Epithelial cell of proximal tubule (primary cell): ENCODE results near the gene LEAP2. TPM values are rescaled to one million over a fixed set of nuclear protein-coding genes. Genes with fewer than 3 reads are reported as not detected.

Experiments used
- DNase-seq: peaks from one replicate; pipeline ENCODE4 v3.0.0-alpha.2; 2011; ENCODE audit warnings: low read depth
- H3K4me3 ChIP-seq: 2 replicates; pipeline ENCODE4 v1.5.1; 2011; ENCODE audit warnings: low read depth, mild to moderate bottlenecking, low read length
- total RNA-seq: library from RNA; depleted of rRNA; stranded (reverse); fragments of >200 nt; gene quantifications from 2 replicates; pipeline ENCODE4 v1.2.3, GENCODE V29; 2015
- TF ChIP-seq, protein P1 (sequence below): conservative IDR thresholded peaks from 2 replicates; pipeline ENCODE4 v1.5.1; 2012; ENCODE audit warnings: low read depth, mild to moderate bottlenecking, low read length

Gene LEAP2
- total RNA-seq, 1 donor from 2014 or later, result 0.35 TPM

DNA sequence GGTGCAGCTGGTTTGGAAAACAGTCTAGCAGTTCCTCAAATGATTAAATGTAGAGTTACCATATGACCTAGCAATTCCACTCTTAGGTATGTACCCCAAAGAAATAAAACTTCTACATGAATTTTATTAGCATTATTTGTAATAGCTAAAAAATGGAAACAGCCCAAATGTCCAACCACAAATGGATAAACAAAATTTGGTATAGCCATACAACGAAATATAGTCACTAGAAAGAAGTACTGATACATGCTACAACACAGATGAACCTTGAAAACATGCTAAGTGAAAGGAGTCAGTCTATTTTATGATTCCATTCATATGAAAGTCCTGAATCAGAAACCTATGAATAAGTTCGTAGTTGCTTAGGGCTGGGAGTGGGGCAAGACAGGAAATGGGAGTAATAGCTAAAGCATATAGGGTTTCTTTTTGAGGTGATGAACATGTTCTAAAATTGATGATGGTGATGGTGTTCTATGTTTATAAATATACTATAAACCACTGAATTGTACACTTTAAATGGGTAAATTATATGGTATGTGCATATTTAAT lies 13.5 kb upstream of the LEAP2 start:
- DNase-seq, result no peak
- TF ChIP-seq, protein P1, sequence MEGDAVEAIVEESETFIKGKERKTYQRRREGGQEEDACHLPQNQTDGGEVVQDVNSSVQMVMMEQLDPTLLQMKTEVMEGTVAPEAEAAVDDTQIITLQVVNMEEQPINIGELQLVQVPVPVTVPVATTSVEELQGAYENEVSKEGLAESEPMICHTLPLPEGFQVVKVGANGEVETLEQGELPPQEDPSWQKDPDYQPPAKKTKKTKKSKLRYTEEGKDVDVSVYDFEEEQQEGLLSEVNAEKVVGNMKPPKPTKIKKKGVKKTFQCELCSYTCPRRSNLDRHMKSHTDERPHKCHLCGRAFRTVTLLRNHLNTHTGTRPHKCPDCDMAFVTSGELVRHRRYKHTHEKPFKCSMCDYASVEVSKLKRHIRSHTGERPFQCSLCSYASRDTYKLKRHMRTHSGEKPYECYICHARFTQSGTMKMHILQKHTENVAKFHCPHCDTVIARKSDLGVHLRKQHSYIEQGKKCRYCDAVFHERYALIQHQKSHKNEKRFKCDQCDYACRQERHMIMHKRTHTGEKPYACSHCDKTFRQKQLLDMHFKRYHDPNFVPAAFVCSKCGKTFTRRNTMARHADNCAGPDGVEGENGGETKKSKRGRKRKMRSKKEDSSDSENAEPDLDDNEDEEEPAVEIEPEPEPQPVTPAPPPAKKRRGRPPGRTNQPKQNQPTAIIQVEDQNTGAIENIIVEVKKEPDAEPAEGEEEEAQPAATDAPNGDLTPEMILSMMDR, result no peak
- H3K4me3 ChIP-seq, result no peak overlapping the region

DNA sequence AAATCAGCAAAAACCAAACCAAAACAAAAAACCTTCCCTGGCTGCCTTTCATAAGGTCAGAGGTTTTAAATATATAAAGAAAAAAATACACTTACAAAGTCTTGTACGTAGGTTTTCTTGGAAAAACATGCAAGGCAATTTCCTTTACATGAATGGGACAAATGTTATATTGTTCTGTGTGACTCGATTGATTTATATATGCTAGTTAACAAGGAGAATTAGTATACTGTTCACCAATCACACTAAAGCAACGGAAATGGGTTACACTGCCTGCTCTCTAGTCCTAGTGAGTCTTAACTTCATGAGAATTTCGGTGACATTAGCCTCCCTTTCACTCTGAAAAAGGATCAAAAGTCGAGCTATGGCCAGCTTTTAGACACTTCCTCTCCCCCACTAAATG lies 12.7 kb upstream of the LEAP2 start:
- TF ChIP-seq, protein P1, result no peak
- H3K4me3 ChIP-seq, result no peak overlapping the region
- no peak for DNase-seq

DNA sequence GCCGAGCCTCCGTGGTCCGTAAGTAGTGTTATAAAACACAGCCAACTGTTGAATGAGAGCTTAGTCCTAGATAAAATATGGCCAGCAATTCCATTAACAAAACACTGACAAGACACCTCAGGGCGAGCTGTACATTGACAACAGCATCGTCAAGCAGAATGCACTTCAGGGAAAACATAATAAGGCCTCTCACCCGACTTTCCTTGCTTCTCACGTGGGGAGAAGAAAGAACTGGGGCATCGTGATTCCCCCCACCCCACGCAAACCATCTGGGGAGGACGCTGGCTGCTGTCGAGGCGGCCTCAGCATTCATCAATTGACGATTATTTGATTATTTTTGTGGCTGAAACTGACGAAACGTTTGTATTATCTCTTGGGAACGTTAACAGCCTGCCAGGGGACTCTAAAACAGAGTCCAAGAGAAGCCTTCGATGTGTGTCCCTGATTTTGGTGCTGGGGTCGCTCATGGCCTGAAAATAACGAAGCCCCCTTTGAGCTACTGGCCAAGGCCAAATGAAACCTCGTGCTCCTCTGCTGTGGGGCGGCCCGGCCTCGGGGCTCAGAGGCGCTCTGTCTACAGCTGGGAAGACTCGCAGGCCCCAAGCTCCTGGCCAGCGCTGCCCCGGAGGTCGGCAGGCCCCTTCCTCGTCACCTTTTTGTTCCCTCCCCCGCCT lies 7.7 kb upstream of the LEAP2 start:
- TF ChIP-seq, protein P1, result no peak
- H3K4me3 ChIP-seq, result peak overlapping the region; percentile 86
- DNase-seq, result no peak

DNA sequence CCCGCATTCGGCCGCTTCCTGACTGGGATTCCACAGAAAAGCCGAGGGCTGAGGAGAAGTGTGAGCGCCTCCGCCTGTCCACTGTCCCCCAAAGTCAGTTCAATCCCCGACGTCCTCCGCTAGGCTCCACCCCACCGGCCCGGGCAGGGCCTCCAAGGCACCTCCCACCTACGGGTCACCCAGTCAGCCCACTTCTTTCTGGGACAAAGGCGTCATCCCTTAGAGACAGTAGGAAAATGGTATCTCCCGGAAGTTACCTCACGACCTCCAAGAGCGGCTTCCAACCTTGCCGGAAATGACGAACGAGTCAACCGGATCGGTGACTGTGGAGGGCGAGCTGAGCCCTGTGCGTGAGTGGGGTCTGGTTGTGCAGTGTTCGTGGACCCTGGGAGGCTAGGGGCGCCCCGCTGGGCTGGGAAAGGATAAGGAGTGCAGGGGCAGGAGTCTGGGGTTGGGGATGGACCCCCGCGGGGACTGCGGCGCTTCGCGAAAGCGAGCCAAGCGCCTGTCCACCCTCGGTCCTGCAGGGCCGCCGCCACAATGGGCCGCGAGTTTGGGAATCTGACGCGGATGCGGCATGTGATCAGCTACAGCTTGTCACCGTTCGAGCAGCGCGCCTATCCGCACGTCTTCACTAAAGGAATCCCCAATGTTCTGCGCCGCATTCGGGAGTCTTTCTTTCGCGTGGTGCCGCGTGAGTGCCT lies 7.0 kb upstream of the LEAP2 start, which contains the start of the genes GDF9 and UQCRQ:
Gene GDF9 (minus strand): TSS at position 128 of the 704 bp plus-strand sequence. CDS start 1,936 bp downstream, outside the sequence.
Gene UQCRQ (plus strand): TSS at position 301 of the 704 bp plus-strand sequence. CDS start 240 bp downstream, at position 541.
- TF ChIP-seq, protein P1, result peak; percentile 38
- peak within 1 kb of the TSS; percentile 86 for H3K4me3 ChIP-seq
- DNase-seq, result peak; percentile 99

DNA sequence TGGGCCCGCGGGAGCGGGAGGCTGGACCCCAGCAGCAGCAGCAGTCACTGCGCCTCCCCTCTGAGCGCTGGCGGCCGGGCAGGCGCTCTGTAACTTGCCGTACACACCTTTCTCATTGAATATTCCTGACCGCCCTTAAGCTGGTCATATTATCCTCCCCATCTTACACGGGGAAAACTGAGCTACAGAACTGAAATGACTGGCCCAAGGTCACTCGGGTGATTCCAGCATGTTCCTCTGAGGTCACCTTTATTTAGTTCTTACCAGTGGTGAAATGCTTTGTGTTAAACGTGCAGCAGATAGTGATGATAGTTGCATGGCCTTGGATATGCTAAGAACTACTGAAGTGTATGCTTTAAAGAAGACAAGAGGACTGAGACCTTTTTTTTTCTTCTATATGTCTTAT lies 6.4 kb upstream of the LEAP2 start:
- H3K4me3 ChIP-seq, result peak overlapping the region; percentile 86
- TF ChIP-seq, protein P1, result no peak
- no peak for DNase-seq

DNA sequence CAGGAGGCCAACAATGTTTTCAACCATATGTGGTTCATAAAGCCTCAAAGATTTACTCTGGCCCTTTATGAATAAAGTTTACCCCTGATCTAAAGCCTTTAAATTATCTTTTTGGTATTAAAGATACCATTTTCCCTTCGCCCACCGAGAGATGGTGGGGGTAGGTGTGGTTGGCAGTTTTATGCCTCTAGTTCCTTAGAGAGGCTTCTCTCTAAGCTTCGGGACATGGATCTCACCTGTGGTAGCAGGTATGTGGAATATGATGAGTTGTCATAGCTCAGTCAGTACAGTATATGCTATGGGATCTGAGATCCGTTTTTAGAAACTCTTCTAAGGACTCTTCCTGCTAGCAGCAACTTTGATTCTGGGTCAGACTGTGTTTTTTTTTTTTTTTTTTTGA lies 4.7 kb upstream of the LEAP2 start:
- no peak overlapping the region for H3K4me3 ChIP-seq
- DNase-seq, result no peak
- TF ChIP-seq, protein P1, result no peak
